DMS153 (cell line): ENCODE measurements around the gene SNRK.
A peak's percentile ranks its signal among the peaks of the same experiment; 100 is the strongest.

Experiments
- DNase-seq: peaks from one replicate; lab custom pipeline; 2025; lab: John Stamatoyannopoulos, UW

SNRK gene, protein sequence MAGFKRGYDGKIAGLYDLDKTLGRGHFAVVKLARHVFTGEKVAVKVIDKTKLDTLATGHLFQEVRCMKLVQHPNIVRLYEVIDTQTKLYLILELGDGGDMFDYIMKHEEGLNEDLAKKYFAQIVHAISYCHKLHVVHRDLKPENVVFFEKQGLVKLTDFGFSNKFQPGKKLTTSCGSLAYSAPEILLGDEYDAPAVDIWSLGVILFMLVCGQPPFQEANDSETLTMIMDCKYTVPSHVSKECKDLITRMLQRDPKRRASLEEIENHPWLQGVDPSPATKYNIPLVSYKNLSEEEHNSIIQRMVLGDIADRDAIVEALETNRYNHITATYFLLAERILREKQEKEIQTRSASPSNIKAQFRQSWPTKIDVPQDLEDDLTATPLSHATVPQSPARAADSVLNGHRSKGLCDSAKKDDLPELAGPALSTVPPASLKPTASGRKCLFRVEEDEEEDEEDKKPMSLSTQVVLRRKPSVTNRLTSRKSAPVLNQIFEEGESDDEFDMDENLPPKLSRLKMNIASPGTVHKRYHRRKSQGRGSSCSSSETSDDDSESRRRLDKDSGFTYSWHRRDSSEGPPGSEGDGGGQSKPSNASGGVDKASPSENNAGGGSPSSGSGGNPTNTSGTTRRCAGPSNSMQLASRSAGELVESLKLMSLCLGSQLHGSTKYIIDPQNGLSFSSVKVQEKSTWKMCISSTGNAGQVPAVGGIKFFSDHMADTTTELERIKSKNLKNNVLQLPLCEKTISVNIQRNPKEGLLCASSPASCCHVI

DNA sequence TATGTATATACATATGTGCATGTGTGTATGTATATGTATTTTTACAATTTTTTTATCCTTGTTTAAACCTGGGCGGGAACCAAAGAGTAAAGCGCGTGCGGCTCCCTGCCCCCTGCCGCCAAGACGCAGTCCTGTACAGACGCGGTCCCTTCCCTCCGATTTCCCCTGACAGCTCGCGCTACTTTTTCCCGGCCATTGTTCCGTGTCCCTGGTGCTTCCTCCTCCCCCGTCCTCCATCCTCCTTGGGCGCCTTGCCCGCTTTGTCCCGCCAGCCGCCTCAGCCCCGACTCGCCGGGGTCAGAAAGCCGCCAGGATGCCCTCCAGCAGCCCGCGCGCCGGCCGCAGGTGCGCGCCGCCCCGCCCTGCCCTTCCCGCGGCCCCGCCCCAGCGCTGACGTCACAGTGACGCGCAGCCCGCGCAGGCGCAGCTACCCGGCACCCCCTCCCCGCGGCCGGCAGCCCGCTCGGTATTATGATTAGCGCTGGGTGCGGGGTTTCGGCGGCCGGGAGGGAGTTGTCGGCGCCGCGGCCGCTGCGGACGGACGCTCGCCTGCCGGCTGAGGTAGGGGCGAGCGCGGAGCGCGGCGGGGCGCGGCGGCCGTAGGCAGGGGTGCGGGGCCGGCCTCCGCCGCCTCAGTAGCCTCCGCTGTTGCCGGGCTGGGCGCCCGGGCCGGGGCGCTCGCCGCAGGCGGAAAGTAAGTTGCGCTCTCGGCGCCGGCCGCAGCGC is at the start of gene SNRK:
SNRK (plus strand) TSS at position 426 of the 726 bp plus-strand sequence. CDS start 16,664 bp downstream, outside the sequence.
- DNase-seq = peak; percentile 5

DNA sequence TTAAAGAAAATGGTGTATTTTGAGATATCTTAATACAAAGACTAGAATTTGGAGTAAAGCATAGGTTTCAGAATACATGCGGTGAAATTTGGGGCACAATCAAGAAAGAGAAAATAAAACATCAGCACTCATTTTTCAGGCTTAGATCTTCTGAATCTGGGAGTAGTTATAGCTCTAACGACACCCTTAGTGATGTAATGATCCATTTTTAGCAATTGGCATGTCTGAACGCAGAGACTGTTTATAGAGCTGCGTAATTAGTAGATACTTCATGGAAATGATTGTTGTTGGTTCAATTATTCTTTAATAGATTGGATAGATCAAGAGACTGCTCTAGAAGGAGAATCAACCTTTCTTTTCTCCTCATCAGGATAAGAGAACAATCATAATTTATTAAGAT is 47.5 kb upstream of the SNRK start:
- no peak for DNase-seq

DNA sequence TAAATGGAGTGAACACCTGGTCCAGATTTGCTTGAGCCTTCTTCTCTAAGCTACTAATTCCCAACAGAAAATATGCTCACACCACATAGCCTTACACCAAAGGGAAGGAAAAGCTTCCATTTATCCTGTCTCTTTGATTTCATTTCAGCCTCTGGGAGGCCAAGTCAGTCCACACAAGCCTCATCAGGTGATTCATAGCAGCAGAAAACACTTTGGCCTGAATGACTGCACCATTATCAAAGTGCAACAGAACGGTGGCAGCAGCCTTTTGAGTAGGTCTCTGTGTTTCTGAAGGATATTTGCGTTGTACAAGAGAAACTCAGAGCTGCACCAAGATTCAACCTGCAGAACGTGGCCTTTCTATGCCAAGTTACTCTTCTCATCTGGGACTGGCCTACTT is 46.6 kb upstream of the SNRK start:
- no peak for DNase-seq

DNA sequence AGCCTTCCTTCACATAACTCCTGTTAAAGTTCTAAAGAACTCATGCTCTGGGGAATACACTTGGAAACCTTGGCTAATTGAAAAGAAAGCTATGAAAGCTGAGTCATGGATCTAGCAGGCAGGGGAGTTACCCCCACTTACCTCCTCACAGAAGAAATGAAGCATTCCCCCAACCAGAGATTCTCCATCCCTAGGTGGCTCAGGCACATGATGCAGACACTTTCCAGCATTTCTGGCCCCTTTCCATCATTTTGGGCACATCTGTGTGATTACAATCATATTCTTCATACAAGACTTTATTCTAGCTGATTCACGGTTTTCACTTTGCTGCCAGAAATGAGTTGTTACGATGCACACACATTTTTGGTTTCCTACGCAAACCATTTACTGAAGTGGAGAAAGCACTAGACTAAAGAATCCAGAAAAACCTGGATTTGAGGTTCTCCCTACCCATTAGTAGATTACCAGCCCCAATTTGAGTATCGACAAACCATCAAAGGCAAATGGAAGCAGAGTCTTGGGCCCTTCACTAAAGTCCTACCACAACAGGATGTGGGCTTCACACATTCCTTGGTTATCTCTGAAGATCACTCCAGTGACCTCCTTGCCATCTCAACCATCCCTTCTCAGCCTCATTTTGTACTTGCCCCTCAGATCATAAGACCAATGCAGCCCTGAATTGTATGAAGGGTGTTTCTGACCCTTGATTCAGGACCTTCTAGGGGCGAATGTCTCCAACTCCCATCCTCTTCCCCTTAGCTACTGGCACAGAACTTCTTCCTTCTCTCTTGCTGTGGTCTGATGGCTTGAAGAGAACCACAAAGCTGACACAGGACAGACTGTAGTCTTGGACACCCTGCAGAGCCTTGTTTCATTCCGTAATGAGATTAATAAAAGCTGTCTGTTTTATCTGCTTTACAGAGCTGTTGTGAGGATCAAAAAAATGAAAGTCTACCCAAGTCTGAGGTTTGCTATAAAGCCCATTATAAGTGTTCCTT is 42.5 kb upstream of the SNRK start:
- DNase-seq = no peak

DNA sequence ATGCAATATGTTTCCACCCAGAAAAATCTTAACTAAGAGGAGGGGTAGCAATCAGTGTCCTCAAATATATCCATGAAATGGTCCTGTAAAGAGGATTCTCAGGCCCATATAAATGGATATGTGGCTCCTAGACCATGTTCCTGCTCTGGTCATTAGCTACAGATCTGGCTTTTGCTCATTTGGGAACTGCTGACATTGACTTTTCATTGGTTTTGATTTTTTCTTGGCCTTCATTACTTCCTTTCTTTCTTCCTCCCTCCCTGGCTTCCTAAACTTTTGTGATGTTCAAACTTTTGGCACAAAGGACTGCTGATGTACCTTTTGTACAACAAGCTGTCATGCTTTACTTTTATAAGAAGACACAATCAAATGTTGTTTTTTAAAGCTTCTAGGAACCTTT is 41.6 kb upstream of the SNRK start:
- no peak for DNase-seq

DNA sequence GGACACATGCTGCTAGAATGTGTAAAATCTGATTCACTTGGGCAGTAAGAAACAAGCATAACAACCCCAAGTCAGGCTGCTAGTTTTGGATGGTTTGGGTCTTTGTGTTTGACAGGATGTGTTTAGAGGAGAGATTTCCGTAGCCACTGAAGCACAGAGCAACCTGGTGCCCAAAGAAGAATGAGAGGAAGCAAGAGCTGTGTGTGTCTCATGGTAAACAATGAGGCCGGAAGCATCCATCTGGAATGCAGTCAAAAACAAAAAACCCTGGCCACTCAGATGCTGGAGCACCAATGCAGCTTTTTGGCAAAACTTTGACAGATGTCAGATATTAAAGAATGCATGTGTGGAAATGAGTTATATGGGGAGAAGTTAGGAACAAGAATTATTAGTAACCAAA is 39.4 kb upstream of the SNRK start:
- DNase-seq = no peak

DNA sequence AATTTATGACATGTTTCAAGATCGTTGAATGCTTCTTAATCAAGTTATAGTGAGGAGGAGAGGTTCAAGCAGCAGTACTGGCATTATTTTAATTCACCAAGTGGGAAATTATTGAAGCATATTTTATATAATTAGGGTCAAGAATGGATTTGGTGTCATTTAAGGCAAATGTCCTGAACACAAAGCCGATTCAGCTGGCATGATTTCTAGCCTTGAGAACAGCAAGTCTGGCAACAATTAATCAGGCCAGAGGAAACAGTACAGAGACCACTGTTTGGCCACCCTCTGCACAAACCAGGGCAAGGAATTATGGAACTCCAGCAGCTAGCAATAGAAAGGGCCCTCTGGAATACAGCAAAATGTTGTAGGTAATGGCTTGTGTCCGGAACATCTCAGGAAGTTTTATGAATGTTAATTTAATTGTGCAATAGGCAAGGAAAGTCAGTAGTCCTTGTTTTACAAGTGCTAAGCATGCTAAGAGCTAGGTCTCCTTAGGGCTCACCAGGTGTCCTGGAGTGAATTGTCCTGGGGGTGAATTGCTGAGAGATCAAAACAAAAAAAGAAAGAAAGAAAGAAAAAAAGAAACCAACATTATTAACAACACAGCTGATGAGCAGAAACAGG is 38.7 kb upstream of the SNRK start:
- DNase-seq = no peak

DNA sequence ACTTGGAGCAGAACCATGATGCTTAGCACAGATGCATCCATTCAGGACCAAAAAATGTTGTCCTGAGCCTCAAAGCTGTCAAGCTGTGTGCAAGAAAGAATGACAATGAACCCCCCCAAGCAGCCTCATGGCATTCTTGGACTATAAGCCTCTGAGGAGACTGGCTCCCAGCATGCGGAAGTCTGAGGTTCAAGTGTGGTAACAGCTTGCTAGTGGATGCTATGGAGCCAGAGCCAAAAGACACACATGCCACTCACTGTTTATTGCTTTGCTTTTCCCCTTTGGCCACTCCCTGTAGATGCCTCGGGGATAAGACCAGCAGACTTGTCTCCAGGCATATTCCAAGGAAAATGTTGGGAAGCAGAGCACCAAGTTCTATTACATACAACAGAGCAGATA is 38.2 kb upstream of the SNRK start:
- DNase-seq = no peak

DNA sequence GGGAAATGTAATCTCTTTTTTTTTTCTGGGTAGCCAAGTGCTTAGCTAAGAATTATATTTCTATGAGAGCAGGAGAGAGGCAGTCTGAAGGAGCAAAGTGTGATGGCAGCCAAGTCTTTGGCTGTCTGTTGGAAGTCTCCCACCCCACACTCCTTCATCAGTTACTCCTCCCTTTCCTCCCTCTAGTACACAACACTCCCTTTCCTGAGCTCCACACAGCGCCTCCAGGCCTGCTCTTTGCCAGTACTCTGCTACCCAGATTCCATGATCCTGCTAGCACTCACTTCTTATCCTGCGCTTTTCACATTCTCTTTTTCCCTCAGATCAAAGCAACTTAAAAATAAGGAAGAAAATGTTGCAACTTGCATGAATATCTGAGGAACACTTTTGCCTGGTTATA is 37.4 kb upstream of the SNRK start:
- no peak for DNase-seq

DNA sequence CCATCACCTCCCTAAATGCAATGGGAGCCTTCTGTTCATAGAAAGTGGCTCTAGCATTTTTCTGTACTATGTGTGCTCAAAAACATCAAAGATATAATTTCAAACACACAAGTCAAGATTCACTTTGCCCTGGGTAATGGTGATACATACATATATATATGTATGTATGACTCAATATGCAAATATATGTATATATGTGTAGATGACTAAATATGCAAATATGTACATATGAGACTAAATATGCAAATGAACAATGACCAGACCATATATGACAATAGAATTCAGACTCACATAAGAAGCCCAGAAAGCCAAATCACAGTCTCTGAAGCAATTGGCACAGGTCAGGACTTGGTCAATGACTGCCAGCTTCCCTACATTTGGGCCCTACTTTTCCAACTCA is 36.9 kb upstream of the SNRK start:
- no peak for DNase-seq

DNA sequence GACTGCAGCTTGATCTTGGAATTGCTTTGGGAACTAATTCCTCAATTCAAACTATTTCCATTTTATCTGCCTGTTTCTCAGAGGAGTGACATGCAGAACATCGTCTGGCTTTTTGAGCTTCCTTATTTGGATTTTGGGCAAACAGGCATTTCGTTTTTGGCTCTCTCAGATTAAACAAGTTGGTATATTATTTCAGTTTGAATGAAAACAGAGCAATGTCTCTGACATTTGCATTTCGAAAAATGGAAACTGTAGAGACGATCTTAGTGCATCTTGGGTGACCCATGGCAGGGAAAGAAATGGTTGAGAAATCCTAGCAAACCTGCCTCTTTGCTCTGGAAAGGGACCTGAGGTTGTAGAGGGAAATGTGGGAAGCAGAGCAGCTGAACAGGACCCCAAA is 33.0 kb upstream of the SNRK start:
- DNase-seq = no peak

DNA sequence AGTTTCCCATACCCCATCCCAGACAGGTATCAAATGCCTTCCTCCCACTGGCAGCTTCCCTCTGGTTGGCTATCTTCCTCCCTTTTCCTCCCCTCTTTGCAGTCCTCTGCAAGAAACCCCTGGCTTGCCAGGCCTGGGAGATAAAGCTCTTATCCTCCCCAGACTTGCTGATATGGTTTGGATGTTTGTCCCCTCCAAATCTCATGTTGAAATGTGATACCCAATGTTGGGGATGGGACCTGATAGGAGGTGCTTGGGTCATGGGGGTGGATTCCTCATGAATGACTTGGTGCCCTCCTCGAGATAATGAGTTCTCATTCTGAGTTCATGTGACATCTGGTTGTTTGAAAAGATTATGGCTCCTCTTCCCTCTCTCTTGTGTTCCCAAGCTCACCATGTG is 32.2 kb upstream of the SNRK start:
- DNase-seq = no peak

DNA sequence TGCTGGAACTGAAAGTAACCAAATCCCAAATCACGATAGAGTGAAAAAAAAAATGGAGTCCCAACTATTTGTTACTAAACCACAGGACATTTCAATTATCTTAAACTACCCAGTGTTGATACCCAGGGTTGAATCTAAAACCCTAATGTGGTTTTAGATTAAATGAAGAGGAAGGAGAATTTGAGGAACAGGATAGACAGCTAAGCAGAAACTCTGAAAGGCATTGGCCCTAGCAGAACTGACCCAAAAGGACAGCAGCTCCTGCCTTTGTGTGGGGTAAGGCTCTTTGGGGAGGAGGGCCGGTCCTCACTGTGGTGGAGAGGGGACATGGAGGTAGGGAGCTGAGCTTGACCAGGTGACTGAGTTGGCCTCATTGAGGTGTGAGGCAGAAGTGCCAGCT is 30.7 kb upstream of the SNRK start:
- DNase-seq = no peak

DNA sequence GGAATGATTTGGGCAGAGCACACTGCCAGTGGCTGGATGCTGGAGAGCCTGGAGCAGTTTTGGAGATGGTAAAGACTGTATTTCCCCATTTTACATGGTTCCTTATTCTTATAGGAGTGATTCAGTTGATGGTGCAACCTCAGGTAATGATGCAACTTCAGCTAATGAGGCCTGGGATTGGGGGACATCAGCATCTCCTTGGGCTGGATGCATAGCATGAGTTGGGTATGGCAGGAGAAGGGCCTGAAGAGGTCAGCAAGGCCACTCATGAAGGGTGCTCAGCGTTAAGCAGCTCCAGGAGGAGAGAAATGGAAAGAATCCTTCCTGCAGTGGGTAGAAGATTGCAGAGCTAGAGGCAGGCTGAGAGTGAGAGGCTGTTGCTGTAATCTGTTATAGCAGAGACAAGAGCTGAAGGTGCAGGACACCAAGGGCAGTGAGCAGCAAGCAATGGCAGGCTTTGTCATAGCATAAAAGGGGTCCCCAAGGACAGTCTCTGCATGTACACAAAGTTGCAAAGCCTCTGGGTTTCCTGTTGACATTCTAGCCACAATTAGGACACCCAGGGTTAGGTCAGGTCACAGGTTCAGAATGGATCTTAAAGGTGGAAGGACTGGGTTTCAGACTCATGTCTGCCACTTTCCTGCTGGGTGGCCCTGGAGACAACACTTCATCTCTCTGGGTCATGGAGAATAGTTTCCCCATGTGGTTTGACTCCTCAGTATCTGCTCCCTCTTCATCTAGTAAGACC is 29.5 kb upstream of the SNRK start:
- no peak for DNase-seq

DNA sequence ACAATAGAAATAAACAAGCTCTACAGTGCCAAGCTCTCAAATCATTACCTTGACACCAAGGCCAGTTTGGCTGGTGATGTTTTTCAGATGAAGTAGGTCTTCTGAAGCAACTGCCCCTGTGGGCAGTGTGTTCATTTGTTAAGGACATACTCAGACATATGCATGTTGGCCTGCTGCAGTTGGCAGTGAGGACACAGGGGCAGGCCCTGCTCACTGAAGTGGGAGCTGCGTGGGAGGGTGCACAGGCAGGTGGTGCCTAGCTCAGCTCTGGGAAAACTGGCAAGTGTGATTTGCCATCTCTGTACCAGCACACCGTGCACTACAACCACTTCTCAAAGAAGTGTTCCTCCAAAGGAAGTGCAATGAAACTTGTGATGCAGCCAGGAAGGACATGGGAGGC is 28.5 kb upstream of the SNRK start:
- DNase-seq = no peak

DNA sequence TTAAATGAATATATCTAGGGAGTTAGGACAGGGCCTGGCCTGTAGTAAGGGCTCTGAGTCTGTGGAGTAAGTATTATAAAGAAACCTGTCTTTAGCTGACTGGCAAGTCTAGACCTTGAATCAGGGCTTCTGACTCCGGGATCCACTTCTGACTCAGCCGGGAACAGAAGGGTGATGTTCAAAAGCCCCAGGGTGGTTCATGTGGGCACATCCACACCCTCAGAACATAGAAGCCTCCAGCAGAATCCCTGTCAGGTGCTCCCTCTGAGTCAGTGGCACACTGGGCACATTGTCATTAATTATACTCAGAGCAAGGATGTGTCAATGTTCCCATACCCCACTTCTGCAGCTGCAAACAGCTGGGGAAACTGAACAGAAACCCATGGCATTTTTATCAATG is 26.7 kb upstream of the SNRK start:
- DNase-seq = no peak

DNA sequence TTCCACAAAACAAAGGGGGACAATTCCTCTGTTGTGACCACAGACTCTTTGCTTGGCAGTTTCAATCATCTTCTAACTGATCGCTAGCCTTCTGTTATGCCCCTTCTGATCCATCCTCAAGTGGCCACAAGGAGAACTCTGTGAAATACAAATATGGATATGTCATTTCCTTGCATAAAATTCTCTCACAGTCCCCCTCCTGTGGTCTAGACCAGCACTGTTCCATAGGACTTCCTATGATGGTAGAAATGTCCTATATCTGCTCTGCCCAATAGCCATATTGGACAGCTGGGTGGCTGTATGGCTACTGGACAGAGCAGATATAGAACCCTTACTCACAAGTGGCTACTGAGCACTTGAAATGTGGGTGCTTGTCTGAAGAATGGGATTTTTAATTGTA is 25.9 kb upstream of the SNRK start:
- no peak for DNase-seq

DNA sequence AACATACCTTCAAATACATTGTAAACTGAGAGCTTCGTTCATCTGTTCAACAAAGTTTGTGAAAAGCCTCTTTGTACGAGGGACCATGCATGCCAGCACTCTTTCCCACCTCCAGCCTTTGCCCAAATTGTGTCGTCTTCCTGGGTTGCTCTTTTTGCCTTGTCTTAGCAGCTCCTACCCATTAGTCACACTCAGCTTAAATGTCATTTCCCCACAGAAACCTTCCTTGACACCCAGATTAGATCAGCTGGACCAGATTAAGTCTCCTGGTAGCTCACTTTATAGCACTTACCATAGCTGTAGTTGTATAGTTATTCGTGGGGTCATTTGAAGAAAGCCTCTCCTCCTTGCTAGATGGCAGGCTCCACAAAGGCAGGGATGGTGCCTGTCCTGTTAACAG is 24.1 kb upstream of the SNRK start:
- DNase-seq = no peak

DNA sequence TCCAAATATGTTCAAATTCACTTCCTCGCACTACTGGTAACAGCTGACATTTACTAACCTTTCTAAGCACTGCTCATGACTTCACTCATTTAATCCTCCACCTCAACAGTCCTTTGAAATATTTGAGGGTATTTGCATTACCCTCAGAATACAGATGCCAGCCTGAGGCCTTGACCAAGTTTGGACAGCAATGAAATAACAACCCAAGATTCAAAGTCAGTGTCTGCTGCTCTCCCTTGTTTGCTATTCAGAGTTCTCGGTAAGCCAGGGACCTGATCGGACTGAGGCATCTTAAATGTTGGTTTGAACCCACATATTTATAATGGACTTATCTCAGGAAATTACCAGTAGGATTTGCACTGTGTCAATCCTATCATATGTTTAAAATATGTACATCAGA is 19.9 kb upstream of the SNRK start:
- DNase-seq = no peak

DNA sequence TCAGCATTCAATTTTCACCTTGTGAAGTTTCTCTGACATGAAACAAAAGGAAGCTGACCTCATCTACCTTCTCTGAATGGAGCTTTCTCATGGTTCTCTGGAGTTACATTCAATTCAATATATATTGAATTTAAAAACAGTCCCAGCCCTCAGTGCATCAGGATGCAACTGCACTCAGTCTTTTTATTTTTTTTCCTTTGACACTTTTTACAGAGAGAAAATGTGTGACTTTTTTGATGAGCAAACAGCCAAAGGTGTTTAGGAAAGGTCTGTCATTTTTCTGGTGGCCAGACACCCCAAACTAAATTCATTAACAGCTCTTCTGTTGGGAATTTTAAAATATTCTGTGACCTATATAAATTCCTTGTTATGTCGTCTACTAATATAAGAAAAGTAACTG is 19.3 kb upstream of the SNRK start:
- DNase-seq = no peak

DNA sequence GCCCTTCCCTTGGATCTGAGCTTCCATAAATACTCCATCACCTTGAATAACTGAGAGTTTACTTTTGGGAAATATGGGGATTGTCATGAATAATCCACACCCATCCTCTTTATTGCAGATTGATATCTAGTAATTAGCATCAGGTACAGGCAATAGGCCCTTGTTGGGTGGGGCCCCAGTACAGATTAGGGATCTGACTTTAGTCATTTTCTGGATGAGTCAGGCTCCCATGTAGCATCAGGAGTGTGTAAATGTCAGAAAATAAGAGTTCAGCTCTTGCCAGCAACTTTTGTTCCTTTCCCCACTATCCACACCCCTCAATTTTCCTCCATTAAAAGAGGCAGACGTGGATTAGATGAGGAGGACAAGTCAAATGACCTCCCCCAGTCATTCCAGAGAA is 17.7 kb upstream of the SNRK start:
- no peak for DNase-seq
